HG02763 (cell line): Measurements from ENCODE around the gene NENF.

Experiments used
- ATAC-seq: cut with Tn5 transposase; IDR thresholded peaks from one replicate; pipeline ENCODE4 v1.9.1; 2021; ENCODE audit warnings: mild to moderate bottlenecking, moderate library complexity; ENCODE audit not compliant: unreplicated experiment

NENF gene

GRCh38 chr1:212430955-212431394, 1.7 kb upstream of the NENF start:
- ATAC-seq: no peak

- ATAC-seq: no peak
Observed at GRCh38 chr1:212431644-212432043, 1.1 kb upstream of the NENF start.

- ATAC-seq: no peak
Observed at GRCh38 chr1:212432272-212432660, 454 bp upstream of the NENF start.

GRCh38 chr1:212433577-212434462, 1.1 kb downstream of the NENF start:
- ATAC-seq: no peak

- no peak for ATAC-seq
Observed at GRCh38 chr1:212434992-212435391, 2.3 kb downstream of the NENF start.

GRCh38 chr1:212437179-212437798, 4.6 kb downstream of the NENF start:
- ATAC-seq: no peak

GRCh38 chr1:212438831-212439237, 6.1 kb downstream of the NENF start:
- no peak for ATAC-seq

- no peak for ATAC-seq
Observed at GRCh38 chr1:212440419-212440818, 7.7 kb downstream of the NENF start.

- ATAC-seq: no peak
Observed at GRCh38 chr1:212442408-212442807, 9.7 kb downstream of the NENF start.

- ATAC-seq: no peak
Observed at GRCh38 chr1:212446333-212446732, 13.6 kb downstream of the NENF start.

- no peak for ATAC-seq
Observed at GRCh38 chr1:212447478-212447877, 14.8 kb downstream of the NENF start.

- ATAC-seq: no peak
Observed at GRCh38 chr1:212450331-212450881, 17.7 kb downstream of the NENF start.

GRCh38 chr1:212451416-212452322, 18.9 kb downstream of the NENF start:
- no peak for ATAC-seq

GRCh38 chr1:212452323-212453155, 19.8 kb downstream of the NENF start:
- no peak for ATAC-seq

GRCh38 chr1:212453156-212453857, 20.6 kb downstream of the NENF start:
- ATAC-seq: no peak

GRCh38 chr1:212454741-212455140, 22.0 kb downstream of the NENF start:
- no peak for ATAC-seq

- no peak for ATAC-seq
Observed at GRCh38 chr1:212455401-212455800, 22.7 kb downstream of the NENF start.

GRCh38 chr1:212455803-212456528, 23.2 kb downstream of the NENF start:
- ATAC-seq: peak; percentile 48
